ENCODE data around the gene CELF4.

Gene CELF4

GRCh38 chr18:37222354-37222998 lies 343.1 kb downstream of the CELF4 start:
- no peak for DNase-seq (ENCODE audit: low read depth in 2 of 2)

GRCh38 chr18:37219257-37219656 lies 346.3 kb downstream of the CELF4 start:
- DNase-seq (ENCODE audit: low read depth in 2 of 2), result no peak

- no peak for DNase-seq (ENCODE audit: low read depth in 2 of 2)
These were observed 347.5 kb downstream of the CELF4 start for GRCh38 chr18:37218022-37218590.

- DNase-seq (ENCODE audit: low read depth in 2 of 2), result no peak
These were observed 354.8 kb downstream of the CELF4 start for GRCh38 chr18:37210781-37211180.

- no peak for DNase-seq (ENCODE audit: low read depth in 2 of 2)
These were observed 358.3 kb downstream of the CELF4 start for GRCh38 chr18:37207343-37207742.

GRCh38 chr18:37199741-37200140 lies 365.9 kb downstream of the CELF4 start:
- no peak for DNase-seq (ENCODE audit: low read depth in 2 of 2)
